H1 (cell line): Measurements from ENCODE around the gene CCDC112. TPM values are rescaled to one million over a fixed set of nuclear protein-coding genes. Genes with fewer than 3 reads are reported as not detected.

ENCODE experiments used
- CTCF ChIA-PET: fragments of 300-600 bp; sonication (Branson Sonifier 250); formaldehyde crosslinking; loops from one replicate; lab custom pipeline; 2021; ENCODE audit not compliant: partially characterized antibody; lab: Charles Lee
- POLR2A ChIA-PET: fragments of 300-600 bp; sonication (Branson Sonifier 250); formaldehyde crosslinking; loops from one replicate; lab custom pipeline; 2021; ENCODE audit warnings: inconsistent platforms; ENCODE audit not compliant: partially characterized antibody; lab: Charles Lee
- DNase-seq, 2 experiments: peaks; one replicate each; pipeline versions ENCODE4 v3.0.0 to v3.0.0-alpha.2; 2010 to 2022; ENCODE audit warnings: low spot score in 2 of 2, low read depth in 1 of 2, mixed read lengths in 1 of 2
- FAIRE-seq: peaks from 2 replicates; lab custom pipeline; 2011; peaks lifted over from hg19 to GRCh38; lab: Jason Lieb, UNC
- H2AFZ ChIP-seq: 2 replicates; pipeline ENCODE4 v1.8.1; 2012; ENCODE audit warnings: low read length, inconsistent platforms
- H2AK5ac ChIP-seq: 2 replicates; pipeline ENCODE4 v1.6.1; 2013; ENCODE audit warnings: low read depth, low read length
- H2BK120ac ChIP-seq: replicated peaks from 2 replicates; pipeline ENCODE3; 2013; ENCODE audit warnings: low read depth, low read length, inconsistent platforms
- H2BK12ac ChIP-seq: 2 replicates; pipeline ENCODE4 v1.6.1; 2013; ENCODE audit warnings: low read depth, low read length
- H2BK15ac ChIP-seq: 2 replicates; pipeline ENCODE4 v1.6.1; 2013; ENCODE audit warnings: low read length
- H2BK20ac ChIP-seq: 2 replicates; pipeline ENCODE4 v1.6.1; 2013; ENCODE audit warnings: low read length
- H2BK5ac ChIP-seq: 2 replicates; pipeline ENCODE4 v1.6.1; 2013; ENCODE audit warnings: low read depth, low read length
- H3K14ac ChIP-seq: 2 replicates; pipeline ENCODE4 v1.6.1; 2013; ENCODE audit warnings: inconsistent platforms; ENCODE audit not compliant: insufficient read length
- H3K18ac ChIP-seq: 2 replicates; pipeline ENCODE4 v1.6.1; 2013; ENCODE audit warnings: low read length; ENCODE audit errors: extremely low read depth
- H3K23ac ChIP-seq: 2 replicates; pipeline ENCODE4 v1.6.1; 2013; ENCODE audit warnings: inconsistent platforms; ENCODE audit not compliant: insufficient read length
- H3K23me2 ChIP-seq: 2 replicates; pipeline ENCODE4 v1.6.1; 2013; ENCODE audit warnings: low read depth, low read length
- H3K27ac ChIP-seq: 2 replicates; pipeline ENCODE4 v1.6.1; 2011; ENCODE audit warnings: low read depth, low read length, inconsistent platforms
- H3K27me3 ChIP-seq, 4 experiments: replicated peaks in 1 of 4; 1 replicate in 1 of 4; 2 replicates in 3 of 4; pipeline versions ENCODE4 v1.6.1 to v1.8.1; 2011 to 2013; ENCODE audit warnings: low read length in 3 of 4, mild to moderate bottlenecking in 3 of 4, inconsistent platforms in 2 of 4, mixed read lengths in 2 of 4, moderate library complexity in 1 of 4; ENCODE audit not compliant: control insufficient read depth in 3 of 4, insufficient read depth in 3 of 4; ENCODE audit errors: extremely low read depth in 1 of 4
- H3K36me3 ChIP-seq, 4 experiments: 2 replicates each; pipeline versions ENCODE4 v1.6.1 to v1.8.1; 2011 to 2013; ENCODE audit warnings: mild to moderate bottlenecking in 4 of 4, low read length in 3 of 4, moderate library complexity in 2 of 4, control low read depth in 1 of 4, inconsistent platforms in 1 of 4; ENCODE audit not compliant: insufficient read depth in 4 of 4, control insufficient read depth in 2 of 4
- H3K4ac ChIP-seq: replicated peaks from 2 replicates; pipeline ENCODE3; 2013; ENCODE audit warnings: low read length, low read depth, mixed read lengths, inconsistent platforms; ENCODE audit not compliant: insufficient read length
- H3K4me1 ChIP-seq, 4 experiments: replicated peaks in 1 of 4; 1 replicate in 1 of 4; 2 replicates in 3 of 4; pipeline versions ENCODE4 v1.6.1 to v1.8.1; 2011 to 2013; ENCODE audit warnings: low read length in 3 of 4, inconsistent platforms in 2 of 4, mixed read lengths in 1 of 4; ENCODE audit not compliant: insufficient read depth in 4 of 4, control insufficient read depth in 3 of 4
- H3K4me2 ChIP-seq, 2 experiments: 2 replicates each; pipeline versions ENCODE4 v1.6.1 to v1.8.1; 2011 to 2013; ENCODE audit warnings: low read depth in 2 of 2, low read length in 2 of 2, control low read depth in 1 of 2, inconsistent platforms in 1 of 2, mild to moderate bottlenecking in 1 of 2; ENCODE audit not compliant: insufficient read depth in 1 of 2
- H3K4me3 ChIP-seq, 4 experiments: fragments of 200-600, 300-600 bp in 1 of 4; sonication (generic), shearing (Covaris generic), sonication (Bioruptor Twin) in 1 of 4; 2 replicates each; pipeline versions ENCODE4 v1.5.1 to v1.8.1; 2011 to 2016; ENCODE audit warnings: low read length in 4 of 4, low read depth in 3 of 4, control low read depth in 2 of 4, inconsistent platforms in 2 of 4, mild to moderate bottlenecking in 2 of 4, mixed read lengths in 1 of 4, moderate library complexity in 1 of 4; ENCODE audit not compliant: insufficient read depth in 2 of 4; ENCODE audit errors: extremely low read depth in 1 of 4
- H3K56ac ChIP-seq: replicated peaks from 2 replicates; pipeline ENCODE3; 2013; ENCODE audit warnings: low read depth, mild to moderate bottlenecking, mixed read lengths, low read length, inconsistent platforms; ENCODE audit not compliant: insufficient read length
- H3K79me1 ChIP-seq: 2 replicates; pipeline ENCODE4 v1.6.1; 2013; ENCODE audit warnings: low read depth, low read length, control low read depth
- H3K79me2 ChIP-seq, 2 experiments: 2 replicates each; pipeline versions ENCODE4 v1.6.1 to v1.8.1; 2012 to 2013; ENCODE audit warnings: low read length in 2 of 2, mild to moderate bottlenecking in 2 of 2, inconsistent platforms in 1 of 2; ENCODE audit not compliant: insufficient read depth in 2 of 2, control insufficient read depth in 1 of 2
- H3K9ac ChIP-seq, 4 experiments: replicated peaks in 1 of 4; 1 replicate in 1 of 4; 2 replicates in 3 of 4; pipeline versions ENCODE4 v1.6.1 to v1.8.1; 2011 to 2013; ENCODE audit warnings: low read depth in 3 of 4, low read length in 3 of 4, control low read depth in 2 of 4, mild to moderate bottlenecking in 2 of 4, moderate library complexity in 2 of 4, inconsistent platforms in 1 of 4; ENCODE audit errors: extremely low read depth in 1 of 4
- H3K9me3 ChIP-seq, 2 experiments: 2 replicates each; pipeline versions ENCODE4 v1.6.1 to v1.8.1; 2012 to 2013; ENCODE audit warnings: mild to moderate bottlenecking in 2 of 2, moderate library complexity in 2 of 2, control low read depth in 1 of 2, inconsistent platforms in 1 of 2, low read depth in 1 of 2, low read length in 1 of 2, mixed read lengths in 1 of 2; ENCODE audit not compliant: insufficient read depth in 2 of 2
- H4K20me1 ChIP-seq, 2 experiments: replicated peaks in 1 of 2; 2 replicates each; pipeline versions ENCODE3 to v1.8.1; 2011 to 2013; ENCODE audit warnings: inconsistent platforms in 2 of 2, low read length in 2 of 2, mild to moderate bottlenecking in 1 of 2; ENCODE audit not compliant: insufficient read depth in 2 of 2, control insufficient read depth in 1 of 2
- H4K5ac ChIP-seq: 2 replicates; pipeline ENCODE4 v1.6.1; 2013; ENCODE audit warnings: low read length, low read depth, mixed read lengths, inconsistent platforms; ENCODE audit not compliant: insufficient read length
- H4K8ac ChIP-seq: 2 replicates; pipeline ENCODE4 v1.8.0; 2013; ENCODE audit warnings: mild to moderate bottlenecking, moderate library complexity, low read length, inconsistent platforms; ENCODE audit not compliant: insufficient read depth; ENCODE audit errors: extremely low read depth
- H4K91ac ChIP-seq: replicated peaks from 2 replicates; pipeline ENCODE3; 2013; ENCODE audit warnings: low read length, mixed read lengths, inconsistent platforms; ENCODE audit not compliant: insufficient read length
- CBX5 ChIP-seq: fragments of 300-800, 300-1000 bp; sonication (generic); IDR thresholded peaks from 2 replicates; pipeline ENCODE4 v1.7.1; 2016; ENCODE audit warnings: antibody characterized with exemption, low read length, low read depth
- CEBPB ChIP-seq: IDR thresholded peaks from 2 replicates; pipeline ENCODE4 v1.6.1; 2012; ENCODE audit warnings: low read depth, low read length
- CHD1 ChIP-seq: IDR thresholded peaks from 2 replicates; pipeline ENCODE4 v1.6.1; 2012; ENCODE audit warnings: low read depth, low read length, improper control_type of control experiment
- HDAC2 ChIP-seq, 2 experiments: fragments of 300-600 bp in 1 of 2; sonication (generic) in 1 of 2; IDR thresholded peaks; 2 replicates each; pipeline ENCODE4 v1.6.1; 2011 to 2012; ENCODE audit warnings: low read depth in 2 of 2, low read length in 2 of 2, mild to moderate bottlenecking in 2 of 2, moderate library complexity in 2 of 2, borderline replicate concordance in 1 of 2, inconsistent platforms in 1 of 2
- HDAC6 ChIP-seq: IDR thresholded peaks from one replicate; pipeline ENCODE4 v1.7.1; 2012; ENCODE audit warnings: low read depth, mild to moderate bottlenecking, inconsistent platforms, low read length, moderate library complexity
- JUN ChIP-seq: IDR thresholded peaks from 2 replicates; pipeline ENCODE4 v1.6.1; 2011; ENCODE audit warnings: low read depth, mild to moderate bottlenecking, improper control_type of control experiment, low read length
- KDM1A ChIP-seq: fragments of 200-600, 300-600 bp; sonication (generic); IDR thresholded peaks from 2 replicates; pipeline ENCODE4 v1.7.1; 2016; ENCODE audit warnings: mild to moderate bottlenecking, low read length, borderline replicate concordance
- KDM5A ChIP-seq: fragments of 200-600 bp; IDR thresholded peaks from 2 replicates; pipeline ENCODE4 v1.7.1; 2012; ENCODE audit warnings: mild to moderate bottlenecking, low read length, inconsistent platforms, mixed read lengths
- MAFK ChIP-seq: IDR thresholded peaks from 2 replicates; pipeline ENCODE4 v1.6.1; 2012; ENCODE audit warnings: low read depth, mild to moderate bottlenecking, improper control_type of control experiment, low read length
- SAP30 ChIP-seq: fragments of 300-600 bp; sonication (generic); IDR thresholded peaks from 2 replicates; pipeline ENCODE4 v1.7.1; 2012; ENCODE audit warnings: low read length, moderate library complexity, mild to moderate bottlenecking, inconsistent platforms; ENCODE audit not compliant: insufficient read depth, insufficient replicate concordance
- SIRT6 ChIP-seq: IDR thresholded peaks from one replicate; pipeline ENCODE4 v1.7.1; 2012; ENCODE audit warnings: low read length, inconsistent platforms
- WGBS, 2 experiments: shearing (Covaris generic) in 1 of 2; methylation state at CpG; one replicate each; pipeline versions ENCODE4 v1.1.6 to v1.1.7; 2013 to 2015; ENCODE audit warnings: low lambda C conversion rate in 2 of 2, mixed read lengths in 2 of 2, inconsistent platforms in 1 of 2, low coverage in 1 of 2, missing lambda C conversion rate in 1 of 2; ENCODE audit not compliant: insufficient replicate concordance in 2 of 2, insufficient coverage in 1 of 2, insufficient read length in 1 of 2; ENCODE audit errors: extremely low coverage in 1 of 2, missing lambda C conversion rate in 1 of 2; 5-methylcytosine and 5-hydroxymethylcytosine counted together
- polyA plus RNA-seq, 7 experiments: library from polyadenylated mRNA; depleted of rRNA in 3 of 7; stranded (reverse) in 5 of 7; unstranded in 2 of 7; fragments of >200 nt in 5 of 7; fragments of 200-250 nt in 2 of 7; gene quantifications; 1 replicate in 5 of 7; 2 replicates in 1 of 7; 4 replicates in 1 of 7; pipeline versions ENCODE4 v1.2.1 to v1.2.3, GENCODE V29; 2011 to 2013; ENCODE audit warnings: missing spikeins in 2 of 7, mixed read lengths in 2 of 7
- total RNA-seq: library from RNA; stranded (reverse); fragmentation: NEBNext Ultra II Directional; extraction: Animal tissue kit (Norgen Biotek cat#: 25700); gene quantifications from 2 replicates; pipeline ENCODE4 v1.2.1, GENCODE V29; 2021
- TF ChIP-seq, protein P1 (sequence below): IDR thresholded peaks from 2 replicates; pipeline ENCODE4 v1.6.1; 2012; ENCODE audit warnings: inconsistent platforms

The CCDC112 gene
- total and polyA plus RNA-seq, 2 of the 8 experiments (the other 6 are each of a cell fraction or from before 2014, with no cell fraction given) = 3.3 to 15.6 TPM

- Histone ChIP-seq H4K8ac (no peak overlapping the region), H2AK5ac (no peak overlapping the region), H2BK15ac (no peak overlapping the region), H2BK120ac (no peak overlapping the region), H4K91ac (no peak overlapping the region), H3K27ac (no peak overlapping the region), H3K79me2 (no peaks in the 10 kb centered on the region), H3K23me2 (no peaks in the 10 kb centered on the region), H3K23ac (no peak overlapping the region), H2BK12ac (no peak overlapping the region), H4K20me1 (peaks cover 0 to under 1% of the 10 kb centered on the region in 2 experiments), H2BK5ac (no peak overlapping the region), H3K36me3 (peaks cover 2 to 57% (median 18%) of the 10 kb centered on the region in 4 experiments; a peak in 7 of 8 replicates), H3K27me3 (no peaks in the 10 kb centered on the region), H3K4me3 (no peak overlapping the region), H2AFZ (no peak overlapping the region), H3K14ac (no peak overlapping the region), H3K18ac (no peak overlapping the region), H3K9me3 (no peaks in the 10 kb centered on the region), H3K56ac (no peak overlapping the region), H3K4me1 (no peaks in the 10 kb centered on the region), H3K4ac (no peak overlapping the region), H4K5ac (no peak overlapping the region), H3K9ac (no peak overlapping the region), H2BK20ac (no peak overlapping the region), H3K79me1 (no peaks in the 10 kb centered on the region; the same call in 1 of the 2 replicates), H3K4me2 (no peak overlapping the region)
- FAIRE-seq = no peak
- WGBS, 2 experiments = 79% methylated on average over 3 of the region's 3 CpGs; no CpG with 5 or more reads in 1 of the 2 experiments
- POLR2A ChIA-PET = interaction anchor here (1.9 kb wide), 1 partner anchor 9 kb away, joined by 4 read pairs; the partner anchor contains the start of gene PGGT1B
- CTCF ChIA-PET = interaction anchor here (0.7 kb wide), 1 partner anchor 1475 kb away, joined by 3 read pairs; no protein-coding TSS in a partner anchor
- DNase-seq = no peak
- TF ChIP-seq CHD1 (no peak), HDAC2 (IDR thresholded peaks at IDR 0.05; ENCODE audit: borderline replicate concordance in 1 of 2, low read depth in 2 of 2, low read length in 2 of 2) (no peak), JUN (no peak), SIRT6 (no peak), SAP30 (no peak), CBX5 (no peak), KDM5A (no peak), HDAC6 (no peak), MAFK (no peak), KDM1A (no peak), CEBPB (no peak)
- TF ChIP-seq, protein P1, sequence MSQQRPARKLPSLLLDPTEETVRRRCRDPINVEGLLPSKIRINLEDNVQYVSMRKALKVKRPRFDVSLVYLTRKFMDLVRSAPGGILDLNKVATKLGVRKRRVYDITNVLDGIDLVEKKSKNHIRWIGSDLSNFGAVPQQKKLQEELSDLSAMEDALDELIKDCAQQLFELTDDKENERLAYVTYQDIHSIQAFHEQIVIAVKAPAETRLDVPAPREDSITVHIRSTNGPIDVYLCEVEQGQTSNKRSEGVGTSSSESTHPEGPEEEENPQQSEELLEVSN = no peak
These were observed 24.0 kb downstream of the CCDC112 start for GRCh38 chr5:115272297-115272958.
